Endothelial cell (in vitro differentiated cells): ENCODE data around the gene PLCXD1. TPM values are rescaled to one million over a fixed set of nuclear protein-coding genes. Genes with fewer than 3 reads are reported as not detected.

Experiments
- DNase-seq: peaks from one replicate; pipeline ENCODE4 v3.0.0; 2021; ENCODE audit warnings: low spot score
- H3K27ac Mint-ChIP-seq: one replicate; pipeline ENCODE4 v1.8.0; 2021; ENCODE audit warnings: mixed read lengths, inconsistent platforms; ENCODE audit not compliant: unreplicated experiment
- H3K27me3 Mint-ChIP-seq: one replicate; pipeline ENCODE4 v1.8.0; 2021; ENCODE audit warnings: mild to moderate bottlenecking, moderate library complexity, mixed read lengths, inconsistent platforms; ENCODE audit not compliant: unreplicated experiment
- H3K36me3 Mint-ChIP-seq: one replicate; pipeline ENCODE4 v1.8.0; 2021; ENCODE audit warnings: mild to moderate bottlenecking, low read depth, mixed read lengths, inconsistent platforms; ENCODE audit not compliant: unreplicated experiment
- H3K4me1 Mint-ChIP-seq: one replicate; pipeline ENCODE4 v1.8.0; 2021; ENCODE audit warnings: mild to moderate bottlenecking, mixed read lengths, inconsistent platforms; ENCODE audit not compliant: unreplicated experiment
- H3K4me3 Mint-ChIP-seq: one replicate; pipeline ENCODE4 v1.8.0; 2021; ENCODE audit warnings: mild to moderate bottlenecking, mixed read lengths, inconsistent platforms; ENCODE audit not compliant: unreplicated experiment
- H3K9me3 Mint-ChIP-seq: one replicate; pipeline ENCODE4 v1.8.0; 2021; ENCODE audit warnings: mixed read lengths, inconsistent platforms; ENCODE audit not compliant: unreplicated experiment
- total RNA-seq: library from RNA; stranded (reverse); fragmentation: NEBNext Ultra II Directional; extraction: Animal tissue kit (Norgen Biotek cat#: 25700); gene quantifications from one replicate; pipeline ENCODE4 v1.2.1, GENCODE V29; 2021; ENCODE audit not compliant: unreplicated experiment
- TF ChIP-seq, protein P1 (sequence below): fragments of 200-600 bp; sonication (generic); IDR thresholded peaks from one replicate; pipeline ENCODE4 v1.5.0; 2021; ENCODE audit warnings: antibody characterized with exemption; ENCODE audit not compliant: unreplicated experiment

Gene PLCXD1
- total RNA-seq, 1 donor from 2014 or later = 21.7 TPM

DNA sequence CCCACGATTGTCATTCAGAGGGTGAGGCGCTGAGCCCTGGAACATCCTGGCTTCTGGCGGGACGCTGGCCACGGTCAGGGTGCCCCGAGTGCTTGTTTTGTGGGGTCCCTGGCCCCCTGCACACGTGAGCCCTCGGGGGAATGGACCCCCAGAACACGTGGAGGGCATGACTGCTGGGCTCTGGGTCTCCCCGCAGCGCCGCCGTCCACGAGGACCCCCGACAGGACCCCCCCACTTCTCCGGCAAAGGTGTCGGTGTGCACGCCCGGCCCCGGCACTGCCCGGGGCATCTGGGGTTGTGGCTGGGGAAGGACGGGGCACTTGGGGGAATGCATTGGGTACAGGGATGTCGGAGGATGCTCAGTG is 51.3 kb downstream of the PLCXD1 start:
- no peak for DNase-seq
- TF ChIP-seq, protein P1, sequence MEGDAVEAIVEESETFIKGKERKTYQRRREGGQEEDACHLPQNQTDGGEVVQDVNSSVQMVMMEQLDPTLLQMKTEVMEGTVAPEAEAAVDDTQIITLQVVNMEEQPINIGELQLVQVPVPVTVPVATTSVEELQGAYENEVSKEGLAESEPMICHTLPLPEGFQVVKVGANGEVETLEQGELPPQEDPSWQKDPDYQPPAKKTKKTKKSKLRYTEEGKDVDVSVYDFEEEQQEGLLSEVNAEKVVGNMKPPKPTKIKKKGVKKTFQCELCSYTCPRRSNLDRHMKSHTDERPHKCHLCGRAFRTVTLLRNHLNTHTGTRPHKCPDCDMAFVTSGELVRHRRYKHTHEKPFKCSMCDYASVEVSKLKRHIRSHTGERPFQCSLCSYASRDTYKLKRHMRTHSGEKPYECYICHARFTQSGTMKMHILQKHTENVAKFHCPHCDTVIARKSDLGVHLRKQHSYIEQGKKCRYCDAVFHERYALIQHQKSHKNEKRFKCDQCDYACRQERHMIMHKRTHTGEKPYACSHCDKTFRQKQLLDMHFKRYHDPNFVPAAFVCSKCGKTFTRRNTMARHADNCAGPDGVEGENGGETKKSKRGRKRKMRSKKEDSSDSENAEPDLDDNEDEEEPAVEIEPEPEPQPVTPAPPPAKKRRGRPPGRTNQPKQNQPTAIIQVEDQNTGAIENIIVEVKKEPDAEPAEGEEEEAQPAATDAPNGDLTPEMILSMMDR = no peak
- Mint-ChIP-seq H3K9me3 (no peaks in the 10 kb centered on the region), H3K36me3 (peaks cover 13% of the 10 kb centered on the region), H3K4me1 (peaks cover 7% of the 10 kb centered on the region), H3K27ac (no peak overlapping the region), H3K27me3 (peaks cover 30% of the 10 kb centered on the region), H3K4me3 (no peak overlapping the region)

DNA sequence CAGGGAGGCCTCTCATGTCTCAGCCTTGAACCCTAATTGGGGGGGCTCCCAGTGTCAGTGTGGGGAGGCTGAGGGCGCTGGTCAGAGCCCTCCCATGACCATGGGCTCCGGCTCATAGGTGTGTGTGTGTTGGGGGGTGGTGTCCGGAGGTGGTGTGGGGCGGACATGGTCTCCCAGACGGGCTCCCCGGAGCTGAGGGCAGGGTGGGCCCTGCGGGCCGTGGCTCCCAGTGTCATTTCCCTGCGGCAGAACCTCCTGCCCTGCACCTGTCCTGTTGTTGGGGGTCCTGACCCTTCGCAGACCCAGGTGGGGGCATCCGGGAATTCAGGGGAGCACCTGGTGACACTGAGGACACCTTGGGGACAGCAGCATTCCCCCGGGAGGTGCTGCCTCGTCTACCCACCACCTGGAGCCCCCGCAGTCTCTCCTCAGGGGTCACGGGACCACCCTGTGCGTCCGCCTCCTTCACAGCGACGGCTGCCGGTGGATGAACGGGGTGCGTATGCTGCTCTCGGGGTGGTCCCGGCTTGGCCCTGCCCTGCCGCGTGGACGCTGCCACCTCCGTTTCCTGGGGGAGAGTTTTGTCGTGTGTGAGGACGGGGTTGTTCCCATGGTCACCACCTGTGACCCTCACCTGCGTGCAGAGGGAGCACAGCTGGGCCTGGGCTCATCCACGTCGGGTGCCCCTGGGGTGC is 51.9 kb downstream of the PLCXD1 start:
- no peak for DNase-seq

GRCh38 chrX:333611-334311 is 52.6 kb downstream of the PLCXD1 start:
- H3K9me3 Mint-ChIP-seq = no peaks in the 10 kb centered on the region
- TF ChIP-seq, protein P1 = no peak
- peaks cover 34% of the 10 kb centered on the region for H3K27me3 Mint-ChIP-seq
- H3K36me3 Mint-ChIP-seq = peaks cover 19% of the 10 kb centered on the region
- no peak overlapping the region for H3K27ac Mint-ChIP-seq
- H3K4me3 Mint-ChIP-seq = no peak overlapping the region
- DNase-seq = no peak
- H3K4me1 Mint-ChIP-seq = peaks cover 7% of the 10 kb centered on the region

More for the DNA sequence above, 51.9 kb downstream of the PLCXD1 start:
- Mint-ChIP-seq H3K9me3 (no peaks in the 10 kb centered on the region), H3K36me3 (peaks cover 19% of the 10 kb centered on the region), H3K4me1 (peaks cover 7% of the 10 kb centered on the region), H3K4me3 (no peak overlapping the region), H3K27me3 (peaks cover 34% of the 10 kb centered on the region), H3K27ac (no peak overlapping the region)
- TF ChIP-seq, protein P1 = no peak

- Mint-ChIP-seq H3K27me3 (peaks cover 34% of the 10 kb centered on the region), H3K27ac (no peak overlapping the region)
- TF ChIP-seq, protein P1 = no peak
Measured at GRCh38 chrX:334331-334891, 53.2 kb downstream of the PLCXD1 start.

More at GRCh38 chrX:334331-334891, 53.2 kb downstream of the PLCXD1 start:
- Mint-ChIP-seq H3K4me1 (peaks cover 7% of the 10 kb centered on the region), H3K4me3 (no peak overlapping the region), H3K9me3 (no peaks in the 10 kb centered on the region), H3K36me3 (peaks cover 19% of the 10 kb centered on the region)
- DNase-seq = no peak
